CD14-positive monocyte (primary cell): ENCODE results near the gene NUP210. TPM values are rescaled to one million over a fixed set of nuclear protein-coding genes. Genes with fewer than 3 reads are reported as not detected.
A peak's percentile ranks its signal among the peaks of the same experiment; 100 is the strongest.

Source experiments
- DNase-seq, 3 donors: peaks; one replicate each; pipeline ENCODE4 v3.0.0-alpha.2; 2011 to 2022
- H2AFZ ChIP-seq: 2 replicates; pipeline ENCODE4 v1.6.0; 2012; ENCODE audit warnings: mild to moderate bottlenecking, low read depth, low read length, inconsistent platforms; ENCODE audit not compliant: insufficient read depth, poor library complexity, severe bottlenecking
- H3K27ac ChIP-seq, 2 donors: 1 replicate in 1 of 2; 2 replicates in 1 of 2; pipeline ENCODE4 v1.5.1; 2012 to 2013; ENCODE audit warnings: low read length in 2 of 2, control low read depth in 1 of 2, inconsistent platforms in 1 of 2, low read depth in 1 of 2, mild to moderate bottlenecking in 1 of 2
- H3K27me3 ChIP-seq, 2 donors: one replicate each; pipeline versions ENCODE4 v1.6.0 to v1.6.1; 2011 to 2013; ENCODE audit warnings: low read length in 2 of 2; ENCODE audit not compliant: control insufficient read depth in 2 of 2, insufficient read depth in 2 of 2
- H3K36me3 ChIP-seq, 2 donors: replicated peaks in 1 of 2; 1 replicate in 1 of 2; 2 replicates in 1 of 2; pipeline versions ENCODE4 v1.5.1 to v1.6.1; 2012 to 2013; ENCODE audit warnings: low read length in 2 of 2, control low read depth in 1 of 2, inconsistent platforms in 1 of 2, mild to moderate bottlenecking in 1 of 2; ENCODE audit not compliant: insufficient read depth in 2 of 2, control insufficient read depth in 1 of 2
- H3K4me1 ChIP-seq, 2 donors: 1 replicate in 1 of 2; 2 replicates in 1 of 2; pipeline versions ENCODE4 v1.5.1 to v1.6.1; 2012 to 2013; ENCODE audit warnings: low read length in 2 of 2, control low read depth in 1 of 2, inconsistent platforms in 1 of 2, mild to moderate bottlenecking in 1 of 2, moderate library complexity in 1 of 2; ENCODE audit not compliant: insufficient read depth in 2 of 2, control insufficient read depth in 1 of 2
- H3K4me2 ChIP-seq: replicated peaks from 2 replicates; pipeline ENCODE3; 2012; ENCODE audit warnings: low read length, moderate library complexity, mild to moderate bottlenecking; ENCODE audit not compliant: poor library complexity, severe bottlenecking; ENCODE audit errors: extremely low read depth
- H3K4me3 ChIP-seq, 3 experiments: fragments of 200-600 bp in 1 of 3; sonication (generic) in 1 of 3; replicated peaks in 1 of 3; 1 replicate in 2 of 3; 2 replicates in 1 of 3; pipeline ENCODE4 v1.5.1; 2011 to 2013; ENCODE audit warnings: low read length in 3 of 3, mild to moderate bottlenecking in 3 of 3, control low read depth in 2 of 3, low read depth in 2 of 3, inconsistent platforms in 1 of 3, moderate library complexity in 1 of 3
- H3K79me2 ChIP-seq: 2 replicates; pipeline ENCODE4 v1.6.0; 2012; ENCODE audit warnings: mild to moderate bottlenecking, control low read depth, inconsistent platforms, low read length, moderate library complexity; ENCODE audit not compliant: insufficient read depth
- H3K9ac ChIP-seq: 2 replicates; pipeline ENCODE4 v1.6.0; 2017; ENCODE audit warnings: low read length, mild to moderate bottlenecking; ENCODE audit not compliant: insufficient read depth, poor library complexity, severe bottlenecking
- H3K9me3 ChIP-seq, 2 donors: replicated peaks in 1 of 2; 1 replicate in 1 of 2; 2 replicates in 1 of 2; pipeline versions ENCODE4 v1.5.1 to v1.6.1; 2012 to 2013; ENCODE audit warnings: low read length in 2 of 2, control low read depth in 1 of 2; ENCODE audit not compliant: control insufficient read depth in 1 of 2, insufficient read depth in 1 of 2
- H4K20me1 ChIP-seq: 2 replicates; pipeline ENCODE4 v1.6.0; 2012; ENCODE audit warnings: mild to moderate bottlenecking, low read length, control low read depth, moderate library complexity; ENCODE audit not compliant: insufficient read depth
- H3K27ac Mint-ChIP-seq, 7 donors: one replicate each; pipeline ENCODE4 v1.8.0; 2020; ENCODE audit warnings: mild to moderate bottlenecking in 7 of 7, mixed read lengths in 7 of 7, moderate library complexity in 6 of 7, inconsistent platforms in 2 of 7
- H3K27me3 Mint-ChIP-seq, 3 donors: one replicate each; pipeline ENCODE4 v1.8.0; 2021 to 2022; ENCODE audit warnings: low read depth in 3 of 3, mild to moderate bottlenecking in 3 of 3, mixed read lengths in 3 of 3, moderate library complexity in 3 of 3, inconsistent platforms in 1 of 3
- H3K36me3 Mint-ChIP-seq, 2 donors: one replicate each; pipeline ENCODE4 v1.8.0; 2020; ENCODE audit warnings: mixed read lengths in 2 of 2, inconsistent platforms in 1 of 2, mild to moderate bottlenecking in 1 of 2
- H3K4me1 Mint-ChIP-seq: one replicate; pipeline ENCODE4 v1.8.0; 2020; ENCODE audit warnings: mild to moderate bottlenecking, mixed read lengths
- H3K4me3 Mint-ChIP-seq, 2 donors: one replicate each; pipeline ENCODE4 v1.8.0; 2020; ENCODE audit warnings: mild to moderate bottlenecking in 2 of 2, mixed read lengths in 2 of 2, moderate library complexity in 1 of 2
- H3K9me3 Mint-ChIP-seq, 7 donors: one replicate each; pipeline ENCODE4 v1.8.0; 2020 to 2022; ENCODE audit warnings: mixed read lengths in 7 of 7, mild to moderate bottlenecking in 6 of 7, moderate library complexity in 6 of 7, inconsistent platforms in 2 of 7
- CTCF ChIP-seq: fragments of 200-600 bp; IDR thresholded peaks from one replicate; pipeline ENCODE4 v1.8.0; 2022; ENCODE audit warnings: antibody characterized with exemption, mild to moderate bottlenecking
- WGBS: methylation state at CpG from one replicate; pipeline ENCODE4 v1.1.5; 2013; ENCODE audit warnings: missing lambda C conversion rate; ENCODE audit not compliant: insufficient coverage; 5-methylcytosine and 5-hydroxymethylcytosine counted together
- intact Hi-C, 2 donors: fragments of 100-400 bp; cut with micrococcal nuclease; formaldehyde crosslinking; loops; one replicate each; pipeline versions ENCODE4 v1.15.0 to v1.15.1; 2023
- polyA plus RNA-seq, 3 donors: library from polyadenylated mRNA; depleted of rRNA in 1 of 3; unstranded in 2 of 3; stranded (reverse) in 1 of 3; fragments of 300-500 nt in 2 of 3; fragments of >200 nt in 1 of 3; fragmentation: Illumina TruSeq in 2 of 3; gene quantifications; 1 replicate in 2 of 3; 2 replicates in 1 of 3; pipeline ENCODE4 v1.2.3, GENCODE V29; 2012 to 2021

NUP210 gene
- polyA plus RNA-seq, 3 donors: 7.9 to 43.5 (median 13.0) TPM

DNA sequence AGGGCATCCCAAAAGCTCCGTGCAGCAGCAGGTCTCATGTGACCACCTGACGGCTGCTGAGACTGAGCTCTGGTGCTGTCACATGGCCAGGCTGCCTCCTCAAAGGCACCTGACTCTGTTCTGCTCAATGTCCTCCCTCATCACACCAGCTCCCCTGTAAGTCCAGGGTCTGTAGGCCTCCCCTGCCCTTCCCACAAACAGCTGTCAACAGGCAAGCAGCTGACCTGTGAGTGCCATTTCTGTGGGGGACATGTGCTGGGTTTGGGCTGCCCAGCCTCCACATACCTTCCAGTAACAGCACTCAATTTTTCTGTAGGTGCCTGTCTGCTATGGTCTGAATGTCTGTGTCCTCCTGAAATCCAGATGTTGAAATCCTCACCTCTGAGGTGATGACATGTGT, 11.2 kb downstream of the NUP210 start:
- Histone ChIP-seq H3K27me3 (no peaks in the 10 kb centered on the region), H3K9ac (no peak overlapping the region), H3K36me3 (peaks cover 2 to 22% of the 10 kb centered on the region in 2 donors), H3K79me2 (peaks cover 98% of the 10 kb centered on the region), H3K9me3 (peaks cover 14 to 16% of the 10 kb centered on the region in 2 donors), H3K4me1 (peaks cover 34 to 49% of the 10 kb centered on the region in 2 donors), H4K20me1 (peaks cover 21% of the 10 kb centered on the region), H3K4me2 (no peak overlapping the region), H3K4me3 (no peak overlapping the region), H3K27ac (peak overlapping the region in 1 of 2 donors; percentile 60), H2AFZ (no peak overlapping the region)
- Mint-ChIP-seq H3K27me3 (no peaks in the 10 kb centered on the region), H3K27ac (peak overlapping the region in 4 of 7 donors; percentile 51 to 82 (median 71)), H3K4me1 (peaks cover 53% of the 10 kb centered on the region), H3K9me3 (peaks cover 13 to 21% (median 16%) of the 10 kb centered on the region in 7 donors), H3K36me3 (peaks cover 17 to 24% of the 10 kb centered on the region in 2 donors), H3K4me3 (no peak overlapping the region)
- WGBS: 100% methylated on average over 2 of the region's 2 CpGs
- no peak for DNase-seq
- intact Hi-C loops: no loop called here
- no peak for TF ChIP-seq CTCF

DNA sequence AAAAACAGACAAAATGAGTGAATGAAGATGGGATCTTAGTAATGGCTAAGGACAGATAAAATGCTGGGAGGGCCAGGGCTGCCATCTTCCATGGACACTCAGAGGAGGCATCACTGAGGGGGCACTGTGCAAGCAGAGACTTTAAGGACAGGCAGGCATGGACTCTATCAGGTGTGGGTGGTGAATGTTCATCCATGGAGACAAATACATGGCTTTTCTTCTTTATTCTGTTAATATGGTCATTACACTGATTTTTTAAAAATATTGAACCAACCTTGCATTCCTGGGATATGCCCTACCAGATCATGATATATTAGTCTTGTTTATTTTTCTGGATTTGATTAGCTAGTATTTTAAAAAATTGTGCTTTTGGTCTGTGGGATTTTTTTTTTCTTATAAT, 12.2 kb downstream of the NUP210 start:
- peaks cover 2 to 29% of the 10 kb centered on the region in 2 donors for H3K36me3 ChIP-seq
- Mint-ChIP-seq H3K4me3 (no peak overlapping the region), H3K9me3 (peaks cover 13 to 28% (median 19%) of the 10 kb centered on the region in 7 donors), H3K36me3 (peaks cover 17 to 26% of the 10 kb centered on the region in 2 donors), H3K4me1 (peaks cover 48% of the 10 kb centered on the region), H3K27ac (peak overlapping the region in 2 of 7 donors; percentile 59 to 79), H3K27me3 (peaks cover 0 to 3% (median 0%) of the 10 kb centered on the region in 3 donors)
- no peak overlapping the region for H3K9ac ChIP-seq
- intact Hi-C loops: no loop called here
- peaks cover 99% of the 10 kb centered on the region for H3K79me2 ChIP-seq
- H3K4me2 ChIP-seq: no peak overlapping the region
- TF ChIP-seq CTCF: no peak
- H2AFZ ChIP-seq: no peak overlapping the region
- H3K9me3 ChIP-seq: peaks cover 21% of the 10 kb centered on the region in 2 donors
- no peak for DNase-seq
- peaks cover 26 to 39% of the 10 kb centered on the region in 2 donors for H3K4me1 ChIP-seq
- no peaks in the 10 kb centered on the region for H3K27me3 ChIP-seq
- peaks cover 30% of the 10 kb centered on the region for H4K20me1 ChIP-seq
- peak overlapping the region in 1 of 2 donors; percentile 67 for H3K27ac ChIP-seq
- no peak overlapping the region for H3K4me3 ChIP-seq
